DOHH2 (cell line): ENCODE data around the gene PGS1.

Experiments
- H3F3A ChIP-seq: fragments of 200-600 bp; sonication (generic), shearing (Covaris generic); 2 replicates; pipeline ENCODE4 v1.6.0; 2016; ENCODE audit warnings: antibody characterized with exemption, mild to moderate bottlenecking; ENCODE audit not compliant: control insufficient read depth, insufficient read depth
- H3K27ac ChIP-seq: fragments of 200-600 bp; sonication (generic); 2 replicates; pipeline ENCODE4 v1.5.1; 2014; ENCODE audit warnings: low read depth, mild to moderate bottlenecking, low read length, moderate library complexity
- H3K27me3 ChIP-seq: fragments of 200-600 bp; sonication (generic); 2 replicates; pipeline ENCODE4 v1.6.1; 2014; ENCODE audit warnings: mild to moderate bottlenecking, low read length, mixed read lengths; ENCODE audit not compliant: control insufficient read depth
- H3K36me3 ChIP-seq: fragments of 200-600 bp; sonication (generic); 2 replicates; pipeline ENCODE4 v1.6.1; 2014; ENCODE audit warnings: mild to moderate bottlenecking, low read length, moderate library complexity, mixed read lengths; ENCODE audit not compliant: control insufficient read depth
- H3K4me1 ChIP-seq: fragments of 200-600 bp; sonication (generic); 2 replicates; pipeline ENCODE4 v1.6.1; 2014; ENCODE audit warnings: mild to moderate bottlenecking, low read length, mixed read lengths; ENCODE audit not compliant: control insufficient read depth
- H3K4me2 ChIP-seq: fragments of 200-600 bp; sonication (generic); 2 replicates; pipeline ENCODE4 v1.6.0; 2014; ENCODE audit warnings: mild to moderate bottlenecking, low read length, moderate library complexity
- H3K4me3 ChIP-seq: fragments of 200-600 bp; sonication (generic); 2 replicates; pipeline ENCODE4 v1.5.1; 2014; ENCODE audit warnings: mild to moderate bottlenecking, low read length, mixed read lengths
- H3K79me2 ChIP-seq: fragments of 200-600 bp; sonication (generic); 2 replicates; pipeline ENCODE4 v1.6.1; 2014; ENCODE audit warnings: mild to moderate bottlenecking, low read length, mixed read lengths; ENCODE audit not compliant: control insufficient read depth
- H3K9me2 ChIP-seq: fragments of 200-600 bp; sonication (generic); replicated peaks from 2 replicates; pipeline ENCODE4 v1.6.1; 2014; ENCODE audit warnings: mild to moderate bottlenecking, low read length, mixed read lengths; ENCODE audit not compliant: control insufficient read depth
- H3K9me3 ChIP-seq: fragments of 200-600 bp; sonication (generic); 2 replicates; pipeline ENCODE4 v1.6.1; 2014; ENCODE audit warnings: antibody characterized with exemption, low read length, mixed read lengths; ENCODE audit not compliant: control insufficient read depth, insufficient read depth
- H4K20me1 ChIP-seq: fragments of 200-600 bp; sonication (generic); 2 replicates; pipeline ENCODE4 v1.6.0; 2014; ENCODE audit warnings: low read depth, mild to moderate bottlenecking, antibody characterized with exemption, low read length, moderate library complexity; ENCODE audit not compliant: control insufficient read depth, insufficient read depth
- EZH2phosphoT487 ChIP-seq: fragments of 200-600 bp; sonication (generic); IDR thresholded peaks from 2 replicates; pipeline ENCODE4 v1.6.1; 2017; ENCODE audit warnings: borderline replicate concordance, mild to moderate bottlenecking, antibody characterized with exemption, low read length, moderate library complexity, mixed read lengths
- TF ChIP-seq, protein P1 (sequence below): fragments of 200-600 bp; sonication (generic); IDR thresholded peaks from one replicate; pipeline ENCODE4 v1.5.1; 2014; ENCODE audit warnings: antibody characterized with exemption, mild to moderate bottlenecking, low read depth, low read length; ENCODE audit not compliant: poor library complexity, severe bottlenecking

PGS1 gene

DNA sequence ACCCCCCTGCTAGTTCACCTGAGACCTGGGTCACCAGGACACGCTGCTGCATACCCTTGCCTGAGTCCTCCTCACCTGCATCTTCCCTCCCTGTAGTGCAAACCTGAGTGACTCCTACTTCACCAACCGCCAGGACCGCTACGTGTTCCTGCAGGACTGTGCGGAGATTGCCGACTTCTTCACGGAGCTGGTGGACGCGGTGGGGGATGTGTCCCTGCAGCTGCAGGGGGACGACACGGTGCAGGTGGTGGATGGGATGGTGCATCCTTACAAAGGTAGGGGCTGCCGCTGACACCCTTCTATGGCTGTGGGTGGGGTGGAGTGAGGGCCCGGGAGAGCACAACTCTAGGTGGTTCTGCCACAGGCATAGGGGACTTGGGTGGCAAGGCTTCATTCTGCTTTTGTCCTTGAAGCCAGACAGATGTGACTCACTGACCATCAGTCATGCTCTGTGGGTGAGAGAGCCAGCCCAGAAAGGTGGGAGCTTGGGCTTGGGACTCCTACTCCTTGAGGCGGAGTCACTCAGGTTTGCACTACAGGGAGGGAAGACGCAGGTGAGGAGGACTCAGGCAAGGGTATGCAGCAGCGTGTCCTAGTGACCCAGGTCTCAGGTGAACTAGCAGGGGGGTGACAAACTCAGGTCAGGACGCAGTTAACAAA, 22.3 kb downstream of the PGS1 start:
- Histone ChIP-seq H3F3A (no peaks in the 10 kb centered on the region), H3K4me3 (no peak overlapping the region), H3K36me3 (peaks cover 75% of the 10 kb centered on the region), H3K9me2 (no peaks in the 10 kb centered on the region), H4K20me1 (no peaks in the 10 kb centered on the region), H3K9me3 (no peaks in the 10 kb centered on the region), H3K27ac (no peak overlapping the region), H3K27me3 (no peaks in the 10 kb centered on the region), H3K4me1 (no peaks in the 10 kb centered on the region), H3K79me2 (peaks cover under 1% of the 10 kb centered on the region; the same call in 1 of the 2 replicates), H3K4me2 (no peak overlapping the region)
- TF ChIP-seq EZH2phosphoT487 = no peak
- TF ChIP-seq, protein P1, sequence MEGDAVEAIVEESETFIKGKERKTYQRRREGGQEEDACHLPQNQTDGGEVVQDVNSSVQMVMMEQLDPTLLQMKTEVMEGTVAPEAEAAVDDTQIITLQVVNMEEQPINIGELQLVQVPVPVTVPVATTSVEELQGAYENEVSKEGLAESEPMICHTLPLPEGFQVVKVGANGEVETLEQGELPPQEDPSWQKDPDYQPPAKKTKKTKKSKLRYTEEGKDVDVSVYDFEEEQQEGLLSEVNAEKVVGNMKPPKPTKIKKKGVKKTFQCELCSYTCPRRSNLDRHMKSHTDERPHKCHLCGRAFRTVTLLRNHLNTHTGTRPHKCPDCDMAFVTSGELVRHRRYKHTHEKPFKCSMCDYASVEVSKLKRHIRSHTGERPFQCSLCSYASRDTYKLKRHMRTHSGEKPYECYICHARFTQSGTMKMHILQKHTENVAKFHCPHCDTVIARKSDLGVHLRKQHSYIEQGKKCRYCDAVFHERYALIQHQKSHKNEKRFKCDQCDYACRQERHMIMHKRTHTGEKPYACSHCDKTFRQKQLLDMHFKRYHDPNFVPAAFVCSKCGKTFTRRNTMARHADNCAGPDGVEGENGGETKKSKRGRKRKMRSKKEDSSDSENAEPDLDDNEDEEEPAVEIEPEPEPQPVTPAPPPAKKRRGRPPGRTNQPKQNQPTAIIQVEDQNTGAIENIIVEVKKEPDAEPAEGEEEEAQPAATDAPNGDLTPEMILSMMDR = no peak

DNA sequence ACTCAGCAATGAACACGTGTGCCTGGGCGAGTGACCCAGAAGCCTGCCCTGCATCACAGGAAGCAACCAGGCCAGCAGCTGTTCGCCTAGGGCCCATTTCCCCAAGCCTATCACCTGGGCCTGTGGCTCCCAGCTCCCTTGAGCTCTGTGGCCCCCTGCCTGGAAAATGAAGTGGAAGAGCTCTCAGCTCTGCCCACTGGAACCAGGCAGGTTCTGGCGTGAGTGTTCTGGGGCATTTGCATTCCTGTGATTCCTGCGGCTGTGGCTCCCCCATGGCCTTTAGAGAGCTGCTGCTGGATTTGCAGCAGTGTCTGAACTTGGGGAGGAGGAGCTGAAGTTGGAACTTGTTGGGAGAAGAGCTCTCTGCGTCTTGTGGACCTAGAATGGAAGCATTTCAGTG, 22.8 kb downstream of the PGS1 start:
- Histone ChIP-seq H3K9me2 (no peaks in the 10 kb centered on the region), H3K27me3 (no peaks in the 10 kb centered on the region), H3F3A (no peaks in the 10 kb centered on the region), H3K9me3 (no peaks in the 10 kb centered on the region), H3K4me3 (no peak overlapping the region), H3K79me2 (no peaks in the 10 kb centered on the region; the same call in 1 of the 2 replicates), H4K20me1 (no peaks in the 10 kb centered on the region), H3K36me3 (peaks cover 69% of the 10 kb centered on the region), H3K27ac (no peak overlapping the region), H3K4me2 (no peak overlapping the region), H3K4me1 (no peaks in the 10 kb centered on the region)
- TF ChIP-seq, protein P1 = no peak
- TF ChIP-seq EZH2phosphoT487 = no peak

DNA sequence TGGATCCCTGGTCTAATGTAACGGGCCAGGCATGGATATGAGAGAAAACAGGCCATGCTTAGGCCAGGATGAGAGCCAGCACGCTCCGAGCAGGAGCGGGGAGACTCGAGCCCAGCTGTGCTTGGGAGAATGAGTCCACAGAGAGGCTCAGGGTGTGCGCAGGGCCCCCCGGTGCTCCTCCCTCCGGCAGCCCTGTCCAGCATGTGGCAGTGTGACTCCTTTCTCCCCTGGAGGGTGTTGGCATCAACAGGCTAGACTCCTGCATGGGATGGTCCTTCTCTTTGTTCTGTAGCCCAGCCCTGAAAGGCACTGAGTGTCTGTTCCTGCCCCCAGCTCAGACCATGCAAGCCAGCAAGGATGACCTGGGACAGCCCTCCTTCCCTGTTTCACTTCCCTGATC, 23.4 kb downstream of the PGS1 start:
- Histone ChIP-seq H3K36me3 (peaks cover 68% of the 10 kb centered on the region), H3K4me2 (no peak overlapping the region), H3K27me3 (no peaks in the 10 kb centered on the region), H3K4me1 (no peaks in the 10 kb centered on the region), H3K9me2 (no peaks in the 10 kb centered on the region), H3K27ac (no peak overlapping the region), H3K4me3 (no peak overlapping the region), H4K20me1 (no peaks in the 10 kb centered on the region), H3K9me3 (no peaks in the 10 kb centered on the region), H3K79me2 (peaks cover 6% of the 10 kb centered on the region), H3F3A (no peaks in the 10 kb centered on the region)
- TF ChIP-seq, protein P1 = no peak
- no peak for TF ChIP-seq EZH2phosphoT487
